GM18907 (cell line): Measurements from ENCODE around the gene XPO1.
"Not testable (repeated sequence)": the region's sequence is repeated elsewhere in the genome, so short reads cannot be mapped to it uniquely, and the experiment has no call there.

Experiments used
- ATAC-seq: cut with Tn5 transposase; IDR thresholded peaks from one replicate; pipeline ENCODE4 v1.9.1; 2021; ENCODE audit warnings: mild to moderate bottlenecking, moderate library complexity; ENCODE audit not compliant: unreplicated experiment

Gene XPO1

GRCh38 chr2:61469424-61470121 lies 68.6 kb downstream of the XPO1 start:
- no peak for ATAC-seq

GRCh38 chr2:61468231-61468630 lies 69.9 kb downstream of the XPO1 start:
- ATAC-seq: not testable (repeated sequence)

- no peak for ATAC-seq
These were observed 73.1 kb downstream of the XPO1 start for GRCh38 chr2:61465045-61465444.

GRCh38 chr2:61463769-61464475 lies 74.2 kb downstream of the XPO1 start:
- no peak for ATAC-seq

GRCh38 chr2:61461404-61461803 lies 76.8 kb downstream of the XPO1 start:
- ATAC-seq: no peak

- no peak for ATAC-seq
These were observed 78.0 kb downstream of the XPO1 start for GRCh38 chr2:61460163-61460562.

GRCh38 chr2:61456746-61457420 lies 81.3 kb downstream of the XPO1 start:
- no peak for ATAC-seq

- no peak for ATAC-seq
These were observed 81.9 kb downstream of the XPO1 start for GRCh38 chr2:61456070-61456745.

GRCh38 chr2:61454972-61455371 lies 83.2 kb downstream of the XPO1 start:
- ATAC-seq: not testable (repeated sequence)

GRCh38 chr2:61454383-61454782 lies 83.8 kb downstream of the XPO1 start:
- ATAC-seq: no peak

GRCh38 chr2:61452392-61452791 lies 85.8 kb downstream of the XPO1 start:
- no peak for ATAC-seq

- ATAC-seq: no peak
These were observed 87.0 kb downstream of the XPO1 start for GRCh38 chr2:61451178-61451577.

- ATAC-seq: peak; percentile 49
These were observed 88.0 kb downstream of the XPO1 start for GRCh38 chr2:61450144-61450543.

- ATAC-seq: no peak
These were observed 89.9 kb downstream of the XPO1 start for GRCh38 chr2:61448229-61448628.

- ATAC-seq: not testable (repeated sequence)
These were observed 91.2 kb downstream of the XPO1 start for GRCh38 chr2:61446971-61447370.

- ATAC-seq: peak; percentile 94
These were observed 94.7 kb downstream of the XPO1 start for GRCh38 chr2:61443342-61444041.

GRCh38 chr2:61439241-61440002 lies 98.7 kb downstream of the XPO1 start:
- ATAC-seq: no peak

GRCh38 chr2:61438670-61439069 lies 99.5 kb downstream of the XPO1 start:
- ATAC-seq: no peak

- no peak for ATAC-seq
These were observed 101.0 kb downstream of the XPO1 start for GRCh38 chr2:61437170-61437569.

GRCh38 chr2:61436092-61436491 lies 102.1 kb downstream of the XPO1 start:
- ATAC-seq: no peak
